SK-N-SH (cell line): ENCODE data around the gene ELOVL2.

Experiments
- POLR2AphosphoS5 ChIP-seq: IDR thresholded peaks from 2 replicates; pipeline ENCODE4 v1.6.1; 2012; ENCODE audit warnings: low read depth, low read length
- REST ChIP-seq: IDR thresholded peaks from 2 replicates; pipeline ENCODE4 v1.6.1; 2012; ENCODE audit warnings: mild to moderate bottlenecking, low read depth, low read length, moderate library complexity

- no peak for TF ChIP-seq POLR2AphosphoS5
- TF ChIP-seq REST = no peak
These were observed 111.0 kb downstream of the ELOVL2 start for GRCh38 chr6:10933126-10933525.
